Caki2 (cell line): ENCODE data around the gene ALPK3. TPM values are rescaled to one million over a fixed set of nuclear protein-coding genes. Genes with fewer than 3 reads are reported as not detected.

Source experiments
- DNase-seq: peaks from one replicate; pipeline ENCODE4 v3.0.0-alpha.2; 2015; ENCODE audit warnings: low read depth
- in situ Hi-C: cut with HindIII; loops from 2 replicates; pipeline ENCODE4 v1.10.0; 2016; ENCODE audit warnings: low sequenced_read_pairs, low pct_unique_long_range_greater_than_20kb, mixed read lengths
- total RNA-seq: library from RNA; depleted of rRNA; stranded (reverse); fragments of >200 nt; shearing (Covaris generic); gene quantifications from 2 replicates; pipeline ENCODE4 v1.2.3, GENCODE V29; 2014; ENCODE audit warnings: low replicate concordance; rRNA removed

Gene ALPK3, protein sequence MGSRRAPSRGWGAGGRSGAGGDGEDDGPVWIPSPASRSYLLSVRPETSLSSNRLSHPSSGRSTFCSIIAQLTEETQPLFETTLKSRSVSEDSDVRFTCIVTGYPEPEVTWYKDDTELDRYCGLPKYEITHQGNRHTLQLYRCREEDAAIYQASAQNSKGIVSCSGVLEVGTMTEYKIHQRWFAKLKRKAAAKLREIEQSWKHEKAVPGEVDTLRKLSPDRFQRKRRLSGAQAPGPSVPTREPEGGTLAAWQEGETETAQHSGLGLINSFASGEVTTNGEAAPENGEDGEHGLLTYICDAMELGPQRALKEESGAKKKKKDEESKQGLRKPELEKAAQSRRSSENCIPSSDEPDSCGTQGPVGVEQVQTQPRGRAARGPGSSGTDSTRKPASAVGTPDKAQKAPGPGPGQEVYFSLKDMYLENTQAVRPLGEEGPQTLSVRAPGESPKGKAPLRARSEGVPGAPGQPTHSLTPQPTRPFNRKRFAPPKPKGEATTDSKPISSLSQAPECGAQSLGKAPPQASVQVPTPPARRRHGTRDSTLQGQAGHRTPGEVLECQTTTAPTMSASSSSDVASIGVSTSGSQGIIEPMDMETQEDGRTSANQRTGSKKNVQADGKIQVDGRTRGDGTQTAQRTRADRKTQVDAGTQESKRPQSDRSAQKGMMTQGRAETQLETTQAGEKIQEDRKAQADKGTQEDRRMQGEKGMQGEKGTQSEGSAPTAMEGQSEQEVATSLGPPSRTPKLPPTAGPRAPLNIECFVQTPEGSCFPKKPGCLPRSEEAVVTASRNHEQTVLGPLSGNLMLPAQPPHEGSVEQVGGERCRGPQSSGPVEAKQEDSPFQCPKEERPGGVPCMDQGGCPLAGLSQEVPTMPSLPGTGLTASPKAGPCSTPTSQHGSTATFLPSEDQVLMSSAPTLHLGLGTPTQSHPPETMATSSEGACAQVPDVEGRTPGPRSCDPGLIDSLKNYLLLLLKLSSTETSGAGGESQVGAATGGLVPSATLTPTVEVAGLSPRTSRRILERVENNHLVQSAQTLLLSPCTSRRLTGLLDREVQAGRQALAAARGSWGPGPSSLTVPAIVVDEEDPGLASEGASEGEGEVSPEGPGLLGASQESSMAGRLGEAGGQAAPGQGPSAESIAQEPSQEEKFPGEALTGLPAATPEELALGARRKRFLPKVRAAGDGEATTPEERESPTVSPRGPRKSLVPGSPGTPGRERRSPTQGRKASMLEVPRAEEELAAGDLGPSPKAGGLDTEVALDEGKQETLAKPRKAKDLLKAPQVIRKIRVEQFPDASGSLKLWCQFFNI (N-terminal part only)
- not detected in 2 replicates for total RNA-seq

DNA sequence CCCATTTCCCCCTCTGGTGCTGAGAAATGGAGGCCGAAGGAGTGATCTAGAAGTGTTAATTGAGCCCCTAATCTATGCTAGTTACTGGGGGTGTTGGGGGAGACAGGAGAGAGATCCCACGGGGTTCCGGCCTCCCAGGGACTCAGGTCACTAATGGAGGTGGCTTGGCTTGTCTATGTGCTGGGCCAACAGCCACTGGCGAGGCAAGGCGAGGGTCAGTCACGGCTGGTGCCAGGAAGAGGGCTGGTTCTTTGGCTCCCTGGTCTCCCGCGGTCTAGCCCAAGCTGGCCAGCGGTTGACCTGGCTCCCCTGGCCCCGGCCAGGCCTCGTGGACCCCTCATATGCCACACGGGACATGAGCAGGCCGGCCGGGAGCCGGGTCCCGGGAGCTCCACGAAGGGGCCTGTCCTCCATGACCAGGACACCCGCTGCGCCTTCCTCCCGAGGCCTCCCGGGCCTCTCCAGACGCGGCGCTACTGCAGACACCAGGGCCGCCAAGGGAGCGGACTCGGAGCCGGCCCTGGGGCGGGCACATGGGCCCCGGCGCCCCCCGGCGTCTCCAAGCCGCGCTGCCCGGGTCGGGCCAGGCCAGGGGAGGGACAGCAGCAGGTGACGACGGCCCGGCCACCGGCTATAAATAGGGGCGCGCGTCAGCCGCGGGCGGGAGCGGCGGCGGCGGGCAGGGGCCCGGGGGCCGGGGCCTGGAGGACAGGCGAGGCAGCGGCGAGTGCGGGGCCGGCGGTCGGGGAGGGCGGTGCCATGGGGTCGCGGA is at the start of gene ALPK3:
Gene ALPK3 (plus strand): TSS at position 663 of the 772 bp plus-strand sequence. CDS start 97 bp downstream, at position 760.
- DNase-seq, result no peak
- in situ Hi-C loops, result no loop called here

DNA sequence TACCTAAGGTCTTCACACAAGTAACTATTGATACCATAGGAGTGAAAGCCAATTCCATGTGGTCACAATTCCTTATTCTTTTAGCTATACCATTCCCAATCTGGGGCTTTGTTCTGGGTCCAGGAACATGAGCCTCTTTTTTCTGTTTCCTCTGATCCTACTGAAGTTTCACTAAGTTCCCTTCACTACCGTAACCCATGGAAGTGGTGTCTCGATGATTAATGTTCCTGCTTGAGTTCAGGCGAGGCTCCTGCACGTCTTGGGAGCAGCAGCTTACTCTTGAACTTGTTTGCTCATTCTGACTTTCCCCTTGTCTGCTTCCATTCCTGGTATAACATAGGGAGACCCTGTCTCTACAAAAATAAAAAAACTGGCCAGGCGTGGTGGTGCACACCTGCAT is 45.1 kb upstream of the ALPK3 start:
- in situ Hi-C loops, result no loop called here

DNA sequence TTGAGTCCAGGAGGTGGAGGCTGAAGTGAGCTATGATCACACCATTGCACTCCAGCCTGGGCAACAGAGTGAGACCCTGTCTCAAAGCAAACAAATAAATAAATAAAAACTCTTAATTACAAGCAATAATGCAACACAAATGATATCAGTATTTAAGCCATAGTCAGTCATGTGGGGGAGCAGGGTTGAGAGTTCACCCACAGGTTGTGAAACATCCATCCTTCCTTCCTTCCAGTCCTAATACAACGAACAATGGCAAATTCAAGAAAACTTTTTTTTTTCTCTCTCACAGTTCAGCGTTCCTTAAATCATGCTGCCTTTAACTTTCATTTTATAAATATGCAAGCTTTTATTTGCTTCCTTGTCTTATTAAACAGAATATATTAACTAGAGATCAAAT is 44.7 kb upstream of the ALPK3 start:
- DNase-seq, result no peak
- in situ Hi-C loops, result no loop called here

More for the DNA sequence above, 45.1 kb upstream of the ALPK3 start:
- DNase-seq, result no peak

DNA sequence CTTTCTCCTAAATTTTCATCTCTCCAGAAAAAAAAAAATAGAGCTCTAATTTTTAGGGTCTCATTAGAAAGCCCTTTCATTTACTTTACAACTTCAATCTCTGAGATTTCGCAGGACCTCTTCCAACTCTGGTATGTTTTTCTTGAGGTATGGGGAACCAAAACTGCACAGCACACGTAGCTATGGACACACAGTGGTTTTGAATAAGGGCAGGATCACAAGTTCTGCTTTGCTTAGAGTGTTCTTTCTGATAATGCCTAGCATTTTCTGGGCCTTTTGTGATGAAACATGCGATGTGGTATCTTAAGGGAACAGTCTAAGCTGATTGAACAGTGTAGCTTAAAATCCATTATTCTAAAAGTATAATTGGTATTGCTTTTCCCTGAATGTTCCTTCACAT is 43.4 kb upstream of the ALPK3 start:
- DNase-seq, result no peak
- in situ Hi-C loops, result no loop called here

DNA sequence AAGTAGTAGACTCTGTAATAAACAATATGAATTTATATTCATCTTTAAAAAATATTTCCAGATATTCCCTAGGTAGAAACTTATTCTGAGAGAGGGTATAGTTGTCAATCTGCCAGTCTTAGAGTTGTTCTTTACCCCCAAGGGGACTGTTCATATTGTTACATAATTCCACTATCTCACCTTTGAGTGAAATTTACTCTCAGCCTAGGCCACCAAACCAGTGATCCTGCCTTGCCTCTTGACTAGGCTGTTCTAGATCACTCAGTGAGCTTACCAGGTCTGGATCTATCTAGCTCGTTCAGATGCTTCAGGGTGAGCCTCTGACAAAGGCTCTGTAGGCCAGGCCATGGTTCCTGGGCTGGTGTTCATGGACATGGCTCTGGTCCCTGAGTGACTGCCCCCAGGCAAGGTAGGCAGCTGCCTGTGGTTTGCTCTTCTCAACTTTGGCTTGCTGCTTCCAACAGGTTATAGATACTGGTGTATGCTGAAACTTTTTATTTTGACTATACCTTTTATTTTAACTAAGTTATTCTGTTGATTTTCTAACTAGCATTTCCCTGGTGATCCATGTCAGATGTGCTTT is 41.2 kb upstream of the ALPK3 start:
- DNase-seq, result no peak
- in situ Hi-C loops, result no loop called here

DNA sequence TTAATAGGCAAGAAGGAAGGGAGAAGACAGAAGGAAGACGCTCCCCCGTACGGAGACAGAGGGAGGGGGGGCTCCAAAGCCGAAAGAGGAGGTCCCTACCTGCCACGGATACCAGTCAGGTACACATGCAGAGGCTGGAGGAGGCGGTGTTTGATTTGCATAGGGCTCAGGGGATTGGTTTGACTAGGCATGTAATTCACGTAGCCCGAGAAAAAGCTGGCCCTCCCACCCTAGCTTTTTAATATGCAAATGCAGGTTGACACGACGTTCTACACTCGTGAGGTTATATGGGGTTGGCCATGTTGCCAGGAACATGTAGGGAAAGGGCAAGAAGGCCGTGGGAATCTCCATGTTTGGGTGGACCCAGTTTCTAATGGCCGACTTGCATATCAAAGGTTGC is 39.0 kb upstream of the ALPK3 start:
- DNase-seq, result no peak
- in situ Hi-C loops, result no loop called here

DNA sequence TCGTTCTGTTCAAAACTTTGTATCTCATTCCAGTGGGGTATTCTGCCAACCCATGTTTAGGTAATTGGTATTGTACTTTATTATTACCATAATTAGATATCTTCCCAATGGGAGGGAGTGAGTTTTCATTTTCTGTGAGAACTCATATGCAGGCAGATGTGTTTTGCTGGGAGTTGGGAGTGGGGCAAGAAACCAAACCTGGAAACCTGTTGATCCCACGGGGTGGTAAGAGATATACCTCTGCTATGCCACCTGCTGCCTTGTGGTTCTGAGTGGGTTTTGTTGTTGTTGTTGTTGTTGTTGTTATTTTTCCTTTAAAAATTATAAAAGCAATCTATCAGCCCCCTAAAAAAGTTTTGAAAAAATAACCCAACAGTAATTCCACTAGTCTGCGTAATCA is 36.7 kb upstream of the ALPK3 start:
- in situ Hi-C loops, result no loop called here
- no peak for DNase-seq

DNA sequence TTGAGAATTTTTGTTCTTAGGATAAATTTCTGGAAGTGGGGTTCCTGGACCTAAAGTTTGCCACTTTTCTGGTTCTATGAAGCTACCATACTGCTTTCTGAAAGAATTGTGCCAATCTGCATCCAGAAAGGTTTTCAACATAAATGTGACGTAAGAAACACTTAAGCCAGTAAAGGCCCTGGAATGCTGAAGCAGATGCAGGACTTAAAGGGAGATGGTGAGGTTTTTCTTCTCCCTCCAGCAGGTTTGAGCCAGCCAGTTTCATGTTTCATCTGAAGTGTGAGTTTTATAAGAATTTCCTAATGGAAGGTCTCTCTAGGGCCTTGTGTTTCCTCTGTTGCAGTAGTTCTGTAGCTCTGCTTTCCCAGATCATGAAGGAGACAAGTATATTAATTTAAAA is 35.7 kb upstream of the ALPK3 start:
- DNase-seq, result no peak
- in situ Hi-C loops, result no loop called here

DNA sequence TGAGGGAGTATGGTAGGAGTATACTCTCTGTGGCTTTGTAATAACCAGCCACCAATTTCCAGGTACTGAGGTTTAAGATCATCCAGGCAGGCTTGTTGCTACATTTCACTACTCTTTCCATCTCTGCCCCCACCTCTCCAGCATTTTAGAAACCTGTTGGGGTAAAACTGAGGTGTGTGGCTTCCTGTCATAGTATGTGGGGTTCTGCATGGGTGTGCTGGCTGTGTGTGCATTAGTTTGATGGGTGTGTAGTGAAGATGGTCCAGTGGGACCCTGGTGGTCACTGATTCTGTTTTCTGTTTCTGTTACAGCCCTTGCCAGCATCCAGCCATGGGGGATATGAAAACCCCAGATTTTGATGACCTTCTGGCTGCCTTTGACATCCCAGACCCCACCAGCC is 34.8 kb upstream of the ALPK3 start:
- in situ Hi-C loops, result no loop called here
- DNase-seq, result no peak

DNA sequence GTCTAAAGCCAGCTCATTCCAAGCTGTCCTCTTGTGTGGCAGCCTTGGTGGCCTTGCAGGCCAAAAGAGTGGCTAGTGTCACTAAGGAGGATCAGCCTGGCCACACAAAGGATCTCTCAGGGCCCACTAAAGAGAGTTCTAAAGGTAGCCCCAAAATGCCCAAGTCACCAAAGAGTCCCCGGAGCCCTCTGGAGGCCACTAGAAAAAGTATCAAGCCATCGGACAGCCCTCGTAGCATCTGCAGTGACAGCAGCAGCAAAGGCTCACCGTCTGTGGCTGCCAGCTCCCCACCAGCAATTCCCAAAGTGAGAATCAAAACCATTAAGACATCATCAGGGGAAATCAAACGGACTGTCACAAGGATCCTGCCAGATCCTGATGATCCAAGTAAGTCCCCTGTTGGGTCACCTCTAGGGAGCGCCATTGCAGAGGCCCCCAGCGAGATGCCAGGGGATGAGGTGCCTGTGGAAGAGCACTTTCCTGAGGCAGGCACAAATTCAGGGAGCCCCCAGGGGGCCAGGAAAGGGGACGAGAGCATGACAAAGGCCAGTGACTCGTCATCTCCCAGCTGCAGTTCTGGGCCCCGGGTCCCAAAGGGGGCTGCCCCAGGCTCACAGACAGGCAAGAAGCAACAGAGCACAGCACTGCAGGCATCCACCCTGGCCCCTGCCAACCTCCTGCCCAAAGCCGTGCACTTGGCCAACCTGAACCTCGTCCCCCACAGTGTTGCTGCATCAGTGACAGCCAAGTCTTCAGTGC is 33.5 kb upstream of the ALPK3 start:
- in situ Hi-C loops, result no loop called here
- no peak for DNase-seq

DNA sequence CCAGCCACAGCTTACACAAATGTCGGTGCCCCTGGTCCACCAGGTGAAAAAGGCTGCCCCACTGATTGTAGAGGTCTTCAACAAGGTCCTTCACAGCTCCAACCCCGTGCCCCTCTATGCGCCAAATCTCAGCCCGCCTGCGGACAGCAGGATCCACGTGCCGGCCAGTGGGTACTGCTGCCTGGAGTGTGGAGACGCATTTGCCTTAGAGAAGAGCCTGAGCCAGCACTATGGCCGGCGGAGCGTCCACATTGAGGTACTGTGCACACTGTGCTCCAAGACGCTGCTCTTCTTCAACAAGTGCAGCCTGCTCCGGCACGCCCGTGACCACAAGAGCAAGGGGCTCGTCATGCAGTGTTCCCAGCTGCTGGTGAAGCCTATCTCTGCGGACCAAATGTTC is 32.9 kb upstream of the ALPK3 start:
- in situ Hi-C loops, result no loop called here
- no peak for DNase-seq

DNA sequence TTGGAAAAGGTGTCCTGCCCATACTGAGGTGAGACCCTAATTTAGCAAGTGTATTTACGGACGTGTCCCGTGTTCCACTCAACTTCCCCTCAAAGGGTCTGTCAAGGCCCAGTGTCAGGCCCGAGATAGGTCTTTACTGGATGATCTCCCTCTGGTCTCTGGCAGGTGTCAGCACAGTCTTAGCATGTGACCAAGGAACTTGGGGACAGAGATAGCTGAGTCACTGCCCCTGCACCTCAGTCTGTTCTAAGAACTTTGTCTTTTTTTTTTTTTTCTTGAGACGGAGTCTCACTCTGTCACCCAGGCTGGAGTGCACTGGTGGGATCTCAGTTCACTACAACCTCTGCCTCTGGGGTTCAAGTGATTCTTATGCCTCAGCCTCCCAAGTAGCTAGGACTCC is 32.1 kb upstream of the ALPK3 start:
- in situ Hi-C loops, result no loop called here

DNA sequence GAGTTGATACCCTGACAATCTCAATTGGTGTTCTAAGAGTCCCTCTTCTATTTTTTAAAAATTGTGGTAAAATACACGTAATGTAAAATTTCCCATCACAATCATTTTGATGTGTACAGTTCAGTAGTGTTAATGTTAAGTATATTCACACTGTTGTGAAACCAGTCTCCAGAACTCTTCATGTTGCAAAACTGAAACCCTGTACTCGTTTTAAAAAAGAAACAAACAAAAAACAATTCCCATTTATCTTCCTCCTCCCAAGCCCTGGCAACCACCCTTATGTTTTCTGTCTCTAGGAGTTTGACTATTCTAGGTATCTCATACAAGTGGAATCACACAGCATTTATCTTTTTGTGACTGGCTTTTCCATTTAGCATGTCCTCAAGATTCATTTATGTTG is 28.7 kb upstream of the ALPK3 start:
- DNase-seq, result no peak

More for the DNA sequence above, 32.1 kb upstream of the ALPK3 start:
- no peak for DNase-seq

DNA sequence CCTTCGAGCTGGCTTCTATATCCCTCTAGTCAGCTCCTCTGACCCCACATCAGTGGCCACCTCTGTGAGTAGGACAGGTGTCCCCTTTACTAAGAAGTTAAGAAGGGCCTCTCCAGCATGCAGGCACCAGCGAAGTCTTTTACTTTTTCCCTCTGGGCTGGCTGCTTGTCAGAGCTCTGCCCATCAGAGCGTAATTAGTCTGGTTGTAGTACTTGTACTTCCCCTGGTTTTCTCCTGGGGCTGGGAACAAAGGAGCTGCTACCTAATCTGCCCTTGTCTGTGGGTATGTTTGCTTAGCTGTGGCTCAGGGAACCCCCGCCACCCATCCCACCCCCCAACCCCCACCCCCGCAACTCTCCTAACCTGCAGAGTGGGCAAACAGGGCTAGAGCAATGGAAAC is 27.4 kb upstream of the ALPK3 start:
- no peak for DNase-seq
- in situ Hi-C loops, result no loop called here

More for the DNA sequence above, 28.7 kb upstream of the ALPK3 start:
- in situ Hi-C loops, result no loop called here

DNA sequence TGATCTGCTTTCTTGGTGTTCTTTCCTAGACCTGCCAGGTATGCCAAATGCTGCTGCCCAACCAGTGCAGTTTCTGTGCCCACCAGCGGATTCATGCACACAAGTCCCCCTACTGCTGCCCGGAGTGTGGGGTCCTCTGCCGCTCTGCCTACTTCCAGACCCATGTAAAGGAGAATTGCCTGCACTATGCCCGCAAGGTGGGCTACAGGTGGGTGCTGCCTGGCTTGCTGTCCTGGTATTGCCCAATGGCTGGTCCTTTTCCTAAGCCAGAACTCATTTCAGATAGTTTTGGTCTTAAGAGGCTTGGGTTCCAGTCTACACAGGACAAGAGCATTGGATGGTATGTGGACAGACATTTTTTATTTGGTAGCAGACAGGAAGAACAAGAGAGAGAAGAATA is 26.5 kb upstream of the ALPK3 start:
- in situ Hi-C loops, result no loop called here
- DNase-seq, result no peak

DNA sequence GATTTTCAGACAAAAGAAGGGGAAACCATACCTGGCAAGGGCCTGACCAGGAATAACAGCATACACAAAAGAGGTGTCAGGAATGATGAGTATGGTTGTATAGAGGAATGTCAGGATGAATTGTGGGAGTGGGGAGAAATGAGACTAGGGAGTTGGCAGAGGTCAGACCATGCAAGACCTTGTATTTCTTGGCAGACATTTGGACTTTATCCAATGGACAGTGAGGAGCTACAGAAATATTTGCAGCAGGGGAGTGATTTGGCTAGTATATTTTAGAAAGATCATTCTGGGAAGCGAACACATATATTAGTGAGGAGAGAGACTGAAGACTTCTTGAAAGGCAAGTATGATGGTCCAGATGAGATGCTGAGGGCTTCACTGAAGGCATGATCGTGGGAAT is 25.4 kb upstream of the ALPK3 start:
- DNase-seq, result no peak
- in situ Hi-C loops, result no loop called here
